GM12872 (cell line): Measurements from ENCODE around the gene FAM107B.

Experiments used
- TF ChIP-seq, protein P1 (sequence below): IDR thresholded peaks from 3 replicates; pipeline ENCODE4 v1.5.1; 2011; ENCODE audit warnings: low read depth, mild to moderate bottlenecking, low read length, moderate library complexity; ENCODE audit not compliant: insufficient read depth

The FAM107B gene

DNA sequence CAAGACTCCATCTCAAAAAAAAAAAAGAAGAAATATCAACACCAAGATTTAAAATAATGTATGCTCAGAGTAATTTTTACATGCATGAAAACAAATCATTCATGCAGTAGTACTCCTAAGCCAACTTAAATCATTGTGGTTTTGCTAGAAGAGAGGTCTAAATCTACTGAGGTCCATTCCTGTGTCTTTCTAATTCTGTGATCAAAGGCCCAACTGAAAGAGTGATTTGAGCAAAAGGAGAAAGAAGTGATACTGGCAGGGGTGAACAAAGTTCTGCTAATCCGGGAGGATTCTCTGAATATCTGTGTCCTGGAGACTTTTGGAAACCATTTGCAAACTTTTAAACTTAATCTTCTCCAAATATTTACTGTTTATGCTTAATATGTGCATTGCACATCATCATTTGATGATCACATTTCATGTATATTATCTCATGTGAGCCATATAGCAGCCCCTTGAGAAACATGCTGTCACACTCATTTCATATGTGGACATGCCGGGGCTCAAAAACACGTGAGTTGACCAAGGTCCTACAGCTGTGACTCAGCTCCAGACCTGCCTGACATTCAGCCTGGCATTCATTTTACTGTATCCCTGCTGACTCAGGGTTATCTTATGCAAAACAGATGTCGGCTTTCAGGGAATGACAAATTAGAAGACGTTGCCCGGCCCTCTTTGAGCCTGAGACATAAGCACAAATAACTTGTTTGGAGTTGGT lies 76.4 kb downstream of the FAM107B start:
- TF ChIP-seq, protein P1, sequence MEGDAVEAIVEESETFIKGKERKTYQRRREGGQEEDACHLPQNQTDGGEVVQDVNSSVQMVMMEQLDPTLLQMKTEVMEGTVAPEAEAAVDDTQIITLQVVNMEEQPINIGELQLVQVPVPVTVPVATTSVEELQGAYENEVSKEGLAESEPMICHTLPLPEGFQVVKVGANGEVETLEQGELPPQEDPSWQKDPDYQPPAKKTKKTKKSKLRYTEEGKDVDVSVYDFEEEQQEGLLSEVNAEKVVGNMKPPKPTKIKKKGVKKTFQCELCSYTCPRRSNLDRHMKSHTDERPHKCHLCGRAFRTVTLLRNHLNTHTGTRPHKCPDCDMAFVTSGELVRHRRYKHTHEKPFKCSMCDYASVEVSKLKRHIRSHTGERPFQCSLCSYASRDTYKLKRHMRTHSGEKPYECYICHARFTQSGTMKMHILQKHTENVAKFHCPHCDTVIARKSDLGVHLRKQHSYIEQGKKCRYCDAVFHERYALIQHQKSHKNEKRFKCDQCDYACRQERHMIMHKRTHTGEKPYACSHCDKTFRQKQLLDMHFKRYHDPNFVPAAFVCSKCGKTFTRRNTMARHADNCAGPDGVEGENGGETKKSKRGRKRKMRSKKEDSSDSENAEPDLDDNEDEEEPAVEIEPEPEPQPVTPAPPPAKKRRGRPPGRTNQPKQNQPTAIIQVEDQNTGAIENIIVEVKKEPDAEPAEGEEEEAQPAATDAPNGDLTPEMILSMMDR = no peak

DNA sequence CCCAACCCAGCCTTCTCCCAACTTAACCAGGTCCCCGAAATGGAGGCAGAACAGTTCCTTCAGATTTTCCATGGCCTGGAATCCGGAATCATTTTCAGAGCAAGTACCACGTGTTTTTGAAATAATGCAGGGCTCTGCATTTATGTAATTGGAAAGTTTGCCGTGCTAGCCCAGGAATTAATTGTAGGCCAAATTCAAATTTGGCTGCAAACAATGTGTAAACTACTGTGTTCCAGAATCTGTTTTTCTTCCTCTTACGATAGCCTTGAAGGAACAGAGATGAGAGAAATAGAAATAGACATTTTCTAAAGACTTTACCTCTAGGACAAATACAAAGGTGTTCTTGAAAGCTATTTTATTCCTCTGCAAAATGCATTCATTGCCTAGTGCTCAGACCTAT lies 77.4 kb downstream of the FAM107B start:
- TF ChIP-seq, protein P1 = no peak

DNA sequence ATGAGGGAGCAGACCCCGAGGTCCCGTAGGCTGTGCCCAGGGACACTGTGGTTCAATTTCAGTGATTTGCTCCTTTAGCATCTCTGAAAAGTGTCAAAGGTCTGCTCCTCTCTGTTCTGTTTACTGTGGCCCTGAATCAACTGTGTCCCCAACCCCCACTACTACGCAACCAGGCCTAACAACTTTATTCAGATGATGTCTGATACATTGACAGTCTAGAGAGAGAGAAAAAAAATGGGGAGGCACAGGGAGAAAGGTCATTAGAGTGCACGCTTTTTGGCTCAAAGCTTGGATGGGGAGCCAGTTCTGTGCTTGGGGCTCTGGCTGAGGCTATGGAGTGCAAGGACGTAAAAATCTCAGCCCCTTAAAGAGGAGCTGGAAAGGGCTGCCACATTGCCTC lies 77.9 kb downstream of the FAM107B start:
- TF ChIP-seq, protein P1 = no peak

DNA sequence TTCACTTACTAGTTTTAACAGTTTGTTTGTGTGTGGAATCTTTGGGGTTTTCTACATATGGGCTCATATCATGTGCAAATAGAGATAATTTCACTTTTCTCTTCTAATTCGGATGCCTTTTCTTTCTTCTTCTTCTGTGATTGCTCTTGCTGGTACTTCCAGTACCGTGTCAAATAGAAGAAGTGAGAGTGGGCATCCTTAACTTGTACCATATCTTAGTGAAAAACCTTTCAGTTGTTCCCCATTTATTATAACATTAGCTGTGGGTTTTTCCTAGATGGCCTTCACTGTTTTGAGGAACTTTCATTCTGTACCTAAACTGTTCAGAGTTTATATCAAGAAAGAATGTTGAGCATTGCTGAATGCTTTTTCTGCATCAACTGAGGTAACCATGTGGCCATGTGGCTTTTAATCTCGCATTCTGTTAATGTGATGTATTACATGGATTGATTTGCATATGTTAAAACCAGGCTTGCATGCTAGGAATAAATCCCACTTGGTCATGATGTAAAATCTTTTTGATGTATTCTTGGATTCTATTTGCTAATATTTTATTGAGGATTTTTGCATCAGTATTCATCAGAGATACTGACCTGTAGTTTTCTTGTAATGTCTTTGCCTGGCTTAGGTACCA lies 78.7 kb downstream of the FAM107B start:
- TF ChIP-seq, protein P1 = no peak

DNA sequence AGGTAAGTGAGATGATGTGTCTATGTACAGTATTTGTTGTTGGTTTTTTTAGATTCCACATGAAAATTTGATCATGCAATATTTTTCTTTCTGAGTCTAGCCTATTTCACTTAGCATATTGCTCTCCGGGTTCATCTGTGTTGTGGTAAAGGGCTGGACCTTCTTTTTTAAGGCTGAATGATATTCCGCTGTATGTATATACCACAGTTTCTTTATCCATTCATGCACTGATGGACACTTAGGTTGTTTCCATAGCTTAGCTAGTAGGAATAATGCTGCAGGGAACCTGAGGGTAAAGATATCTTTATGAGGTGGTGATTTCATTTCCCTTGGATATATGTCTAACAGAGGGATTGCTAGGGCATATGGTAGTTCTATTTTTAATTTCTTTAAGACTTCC lies 80.8 kb downstream of the FAM107B start:
- TF ChIP-seq, protein P1 = no peak

DNA sequence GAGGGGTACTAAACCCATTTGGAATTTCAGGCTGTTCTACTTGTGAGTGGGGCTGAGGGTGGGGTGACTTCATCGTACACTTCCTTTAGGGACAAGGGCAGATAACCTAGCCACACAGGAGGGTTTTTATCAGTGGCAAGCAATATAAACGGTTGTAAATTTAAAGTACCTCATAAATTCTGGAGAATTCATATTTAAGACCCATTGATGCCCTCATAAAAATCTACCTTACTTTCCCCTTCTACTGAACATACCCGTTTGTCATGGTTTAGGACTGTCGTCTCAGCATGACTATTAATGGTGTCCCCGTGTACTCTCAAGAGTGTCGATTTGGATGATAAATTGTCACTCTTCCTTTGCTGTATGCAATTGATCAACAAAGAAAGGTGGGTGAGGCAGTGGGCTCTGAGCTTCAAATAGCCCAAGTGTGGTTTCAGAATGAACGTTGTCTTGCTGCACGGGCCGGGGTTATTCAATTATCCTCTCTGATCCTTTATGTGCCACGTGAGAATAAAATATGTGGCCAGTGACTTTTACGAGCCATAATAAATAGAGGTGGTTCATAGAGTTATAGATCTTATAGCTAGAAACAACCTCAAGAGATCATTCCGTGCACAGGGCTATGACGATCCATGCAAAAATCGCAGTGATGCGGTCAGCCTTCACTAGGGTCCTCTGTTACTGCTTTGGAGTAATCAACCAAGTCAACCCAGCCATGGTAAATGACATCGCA lies 82.2 kb downstream of the FAM107B start:
- TF ChIP-seq, protein P1 = no peak

DNA sequence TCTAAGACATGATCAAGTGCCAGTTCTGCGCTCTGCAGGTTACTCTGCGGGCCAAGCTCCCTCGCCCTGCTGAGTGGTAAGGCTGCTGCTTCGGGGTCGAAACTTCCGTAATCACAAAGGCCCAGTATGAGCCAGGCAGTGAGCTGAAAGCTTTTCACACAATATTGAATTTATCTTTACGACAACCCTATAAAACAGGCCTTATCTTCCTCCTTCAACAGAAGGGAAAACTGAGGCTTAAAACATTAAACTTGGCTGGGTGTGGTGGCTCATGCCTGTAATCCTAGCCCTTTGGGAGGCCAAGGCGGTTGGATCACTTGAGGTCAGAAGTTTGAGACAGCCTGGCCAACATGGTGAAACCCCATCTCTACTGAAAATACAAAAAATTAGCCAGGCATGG lies 83.3 kb downstream of the FAM107B start:
- TF ChIP-seq, protein P1 = no peak
